WERI-Rb-1 (cell line): ENCODE data around the gene SMAD9.

Experiments used
- DNase-seq: peaks from one replicate; pipeline ENCODE4 v3.0.0-alpha.2; 2020
- H3K27ac ChIP-seq: fragments of 250-450 bp; sonication (Bioruptor Pico); 2 replicates; pipeline ENCODE4 v1.5.1; 2020; ENCODE audit warnings: mild to moderate bottlenecking, moderate library complexity
- H3K27me3 ChIP-seq: fragments of 250-450 bp; sonication (Bioruptor Pico); 2 replicates; pipeline ENCODE4 v1.5.1; 2021; ENCODE audit warnings: mild to moderate bottlenecking, low read depth, moderate library complexity; ENCODE audit not compliant: insufficient read depth, severe bottlenecking
- H3K36me3 ChIP-seq: fragments of 250-450 bp; sonication (Bioruptor Pico); 2 replicates; pipeline ENCODE4 v1.5.1; 2020; ENCODE audit warnings: mild to moderate bottlenecking, moderate library complexity
- H3K4me3 ChIP-seq: 2 replicates; pipeline ENCODE4 v1.5.1; 2011; ENCODE audit warnings: low read depth, mild to moderate bottlenecking, control low read depth, low read length
- H3K9me3 ChIP-seq: fragments of 250-450 bp; sonication (Bioruptor Pico); 2 replicates; pipeline ENCODE4 v1.5.1; 2021; ENCODE audit warnings: mild to moderate bottlenecking, moderate library complexity; ENCODE audit not compliant: severe bottlenecking
- TF ChIP-seq, protein P1 (sequence below): IDR thresholded peaks from 2 replicates; pipeline ENCODE4 v1.5.1; 2011; ENCODE audit warnings: low read depth, mild to moderate bottlenecking, control low read depth, inconsistent platforms, low read length

The SMAD9 gene

DNA sequence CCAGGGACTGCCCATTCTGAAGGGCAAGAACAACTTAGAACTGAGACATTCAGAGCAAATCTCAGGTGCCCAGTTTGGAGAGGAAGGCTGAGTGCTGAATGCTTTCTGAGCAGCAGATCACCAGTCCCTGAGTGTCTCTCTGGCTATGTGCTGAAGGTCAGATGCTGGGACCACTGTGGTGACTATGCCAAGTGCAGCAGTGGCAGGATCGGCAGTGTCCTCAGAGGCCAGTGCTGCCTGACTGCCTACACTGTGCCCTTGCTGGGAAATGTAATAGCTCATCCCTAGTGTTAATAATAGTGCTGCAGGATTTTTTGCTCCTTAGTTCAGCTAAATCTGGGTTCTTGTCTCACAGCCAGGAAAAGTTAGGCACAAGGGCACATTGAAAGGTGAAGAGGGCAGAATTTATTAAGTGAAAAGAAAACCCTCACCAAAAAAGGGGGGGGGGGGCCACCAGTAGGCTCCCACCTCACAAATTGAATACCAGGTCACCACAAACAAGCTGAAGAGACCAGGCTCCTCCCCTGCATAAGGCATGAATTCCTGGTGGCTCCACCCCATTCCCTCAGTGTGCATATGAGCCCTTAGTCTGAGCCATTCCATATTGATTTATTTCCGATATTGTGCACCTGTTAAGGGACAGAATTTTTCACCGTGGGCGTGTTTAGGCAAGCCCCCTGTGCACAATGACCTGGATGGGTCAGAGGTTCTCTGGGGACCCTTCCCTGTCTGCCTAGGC, 82.5 kb downstream of the SMAD9 start:
- H3K27ac ChIP-seq = no peak overlapping the region
- TF ChIP-seq, protein P1, sequence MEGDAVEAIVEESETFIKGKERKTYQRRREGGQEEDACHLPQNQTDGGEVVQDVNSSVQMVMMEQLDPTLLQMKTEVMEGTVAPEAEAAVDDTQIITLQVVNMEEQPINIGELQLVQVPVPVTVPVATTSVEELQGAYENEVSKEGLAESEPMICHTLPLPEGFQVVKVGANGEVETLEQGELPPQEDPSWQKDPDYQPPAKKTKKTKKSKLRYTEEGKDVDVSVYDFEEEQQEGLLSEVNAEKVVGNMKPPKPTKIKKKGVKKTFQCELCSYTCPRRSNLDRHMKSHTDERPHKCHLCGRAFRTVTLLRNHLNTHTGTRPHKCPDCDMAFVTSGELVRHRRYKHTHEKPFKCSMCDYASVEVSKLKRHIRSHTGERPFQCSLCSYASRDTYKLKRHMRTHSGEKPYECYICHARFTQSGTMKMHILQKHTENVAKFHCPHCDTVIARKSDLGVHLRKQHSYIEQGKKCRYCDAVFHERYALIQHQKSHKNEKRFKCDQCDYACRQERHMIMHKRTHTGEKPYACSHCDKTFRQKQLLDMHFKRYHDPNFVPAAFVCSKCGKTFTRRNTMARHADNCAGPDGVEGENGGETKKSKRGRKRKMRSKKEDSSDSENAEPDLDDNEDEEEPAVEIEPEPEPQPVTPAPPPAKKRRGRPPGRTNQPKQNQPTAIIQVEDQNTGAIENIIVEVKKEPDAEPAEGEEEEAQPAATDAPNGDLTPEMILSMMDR = no peak
- no peaks in the 10 kb centered on the region for H3K27me3 ChIP-seq
- no peaks in the 10 kb centered on the region for H3K9me3 ChIP-seq
- DNase-seq = no peak
- no peak overlapping the region for H3K4me3 ChIP-seq
- H3K36me3 ChIP-seq = no peaks in the 10 kb centered on the region

DNA sequence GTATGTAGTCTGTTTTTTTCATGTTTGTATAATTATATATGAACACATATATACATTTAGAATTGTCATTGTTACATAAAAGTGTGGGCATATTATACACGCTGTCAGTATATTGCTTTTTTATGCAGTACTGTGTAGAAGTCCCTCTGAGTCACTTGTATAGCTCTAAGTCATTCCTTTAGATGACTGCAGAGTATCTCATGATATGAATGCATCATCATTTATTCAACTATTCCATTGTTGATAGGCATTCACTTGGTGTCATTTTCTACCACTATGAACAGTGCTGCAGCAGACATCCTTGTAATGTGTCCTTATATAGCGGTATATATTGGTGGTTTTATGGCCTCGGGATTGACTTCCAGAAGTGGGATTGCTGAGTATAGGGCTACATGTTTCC, 85.7 kb downstream of the SMAD9 start:
- no peaks in the 10 kb centered on the region for H3K9me3 ChIP-seq
- no peaks in the 10 kb centered on the region for H3K27me3 ChIP-seq
- DNase-seq = no peak
- H3K27ac ChIP-seq = no peak overlapping the region
- no peak overlapping the region for H3K4me3 ChIP-seq
- TF ChIP-seq, protein P1 = no peak
- no peaks in the 10 kb centered on the region for H3K36me3 ChIP-seq

DNA sequence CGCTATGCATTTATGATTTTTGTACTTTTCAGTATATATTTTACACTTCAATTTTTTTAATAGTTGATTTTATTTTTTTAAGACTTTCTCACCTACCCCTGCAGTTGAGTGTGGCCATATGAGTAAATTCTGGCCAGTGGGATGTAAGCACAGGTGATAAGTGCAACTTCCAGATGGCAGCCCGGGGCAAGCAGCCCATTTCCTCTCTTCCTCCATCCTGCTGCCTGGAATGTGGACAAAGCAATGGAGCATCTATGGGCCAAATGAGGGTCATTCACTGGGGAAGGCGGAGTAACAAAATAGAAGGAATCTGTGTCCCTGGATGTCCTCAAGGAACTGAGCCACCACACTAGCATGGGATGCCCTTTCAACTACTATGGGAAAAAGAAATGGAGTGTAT, 88.7 kb downstream of the SMAD9 start:
- H3K4me3 ChIP-seq = no peak overlapping the region
- H3K36me3 ChIP-seq = no peaks in the 10 kb centered on the region
- no peak for DNase-seq

DNA sequence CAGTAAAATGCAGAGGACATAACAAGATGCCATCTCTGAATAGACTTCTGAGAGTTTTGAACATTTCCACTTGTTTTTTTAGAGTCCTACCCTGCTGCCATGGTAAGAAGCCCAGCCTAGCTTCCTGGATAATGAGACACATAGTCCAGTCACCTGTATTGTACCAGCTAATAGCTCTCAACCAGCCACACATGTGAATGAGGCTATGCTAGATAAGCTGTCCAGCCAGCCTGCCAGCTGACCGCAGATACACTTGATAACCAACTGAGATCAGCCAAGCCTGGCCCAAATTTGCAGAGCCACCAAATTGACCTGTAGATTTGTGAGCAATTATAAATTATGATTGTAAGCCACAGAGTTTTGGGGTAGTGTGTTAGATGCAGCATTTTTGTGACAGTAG, 90.3 kb downstream of the SMAD9 start:
- DNase-seq = no peak
- no peaks in the 10 kb centered on the region for H3K36me3 ChIP-seq
- no peaks in the 10 kb centered on the region for H3K9me3 ChIP-seq
- H3K4me3 ChIP-seq = no peak overlapping the region
- TF ChIP-seq, protein P1 = no peak
- no peak overlapping the region for H3K27ac ChIP-seq
- H3K27me3 ChIP-seq = no peaks in the 10 kb centered on the region

More for the DNA sequence above, 88.7 kb downstream of the SMAD9 start:
- Histone ChIP-seq H3K27ac (no peak overlapping the region), H3K9me3 (no peaks in the 10 kb centered on the region), H3K27me3 (no peaks in the 10 kb centered on the region)
- TF ChIP-seq, protein P1 = no peak

DNA sequence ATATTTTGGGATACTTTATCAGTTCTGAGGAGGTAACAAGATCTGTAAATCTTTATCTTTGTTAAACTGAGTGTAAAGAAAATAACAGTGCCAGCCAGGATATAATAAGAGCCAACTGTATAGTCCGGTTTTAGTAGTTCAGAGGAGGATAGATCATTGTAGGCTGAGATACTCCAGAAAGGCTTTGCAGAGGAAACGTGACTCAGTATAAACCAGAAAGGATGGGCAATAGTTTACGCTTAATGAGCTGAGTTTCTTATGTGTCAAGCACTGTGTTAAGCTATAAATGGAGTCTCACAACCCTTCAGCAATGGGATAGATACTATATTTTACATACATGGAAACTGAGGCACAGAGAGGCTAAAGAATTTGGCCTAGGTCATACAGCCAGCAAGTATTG, 97.3 kb downstream of the SMAD9 start:
- Histone ChIP-seq H3K4me3 (no peak overlapping the region), H3K9me3 (no peaks in the 10 kb centered on the region), H3K27me3 (no peaks in the 10 kb centered on the region), H3K36me3 (no peaks in the 10 kb centered on the region; the same call in 1 of the 2 replicates), H3K27ac (no peak overlapping the region)
- no peak for DNase-seq
- TF ChIP-seq, protein P1 = no peak

DNA sequence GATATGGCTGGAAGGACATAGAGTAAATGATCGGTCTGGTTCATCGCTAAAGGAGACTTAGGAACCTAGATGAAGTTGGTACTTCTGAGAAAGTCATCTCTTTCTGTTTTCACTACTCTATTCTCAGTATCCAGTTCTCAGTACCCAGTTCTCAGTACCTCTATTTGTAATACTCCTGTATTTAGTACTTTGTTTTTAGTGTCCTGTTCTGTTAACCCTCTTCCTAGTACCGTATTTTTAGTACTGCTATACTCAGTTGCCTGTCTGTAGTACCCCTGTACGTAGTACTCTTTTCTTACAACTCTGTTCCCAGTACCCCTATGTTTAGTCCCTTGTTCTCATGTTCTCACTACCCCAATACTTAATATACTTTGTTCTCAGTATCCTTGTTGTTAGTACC, 99.8 kb downstream of the SMAD9 start:
- TF ChIP-seq, protein P1 = no peak
- DNase-seq = no peak
- H3K4me3 ChIP-seq = peak overlapping the region; percentile 69
- H3K27ac ChIP-seq = no peak overlapping the region
- no peaks in the 10 kb centered on the region for H3K9me3 ChIP-seq
- H3K36me3 ChIP-seq = no peaks in the 10 kb centered on the region; the same call in 1 of the 2 replicates
- no peaks in the 10 kb centered on the region for H3K27me3 ChIP-seq
